Measurements from ENCODE around the gene FCMR.

The FCMR gene

DNA sequence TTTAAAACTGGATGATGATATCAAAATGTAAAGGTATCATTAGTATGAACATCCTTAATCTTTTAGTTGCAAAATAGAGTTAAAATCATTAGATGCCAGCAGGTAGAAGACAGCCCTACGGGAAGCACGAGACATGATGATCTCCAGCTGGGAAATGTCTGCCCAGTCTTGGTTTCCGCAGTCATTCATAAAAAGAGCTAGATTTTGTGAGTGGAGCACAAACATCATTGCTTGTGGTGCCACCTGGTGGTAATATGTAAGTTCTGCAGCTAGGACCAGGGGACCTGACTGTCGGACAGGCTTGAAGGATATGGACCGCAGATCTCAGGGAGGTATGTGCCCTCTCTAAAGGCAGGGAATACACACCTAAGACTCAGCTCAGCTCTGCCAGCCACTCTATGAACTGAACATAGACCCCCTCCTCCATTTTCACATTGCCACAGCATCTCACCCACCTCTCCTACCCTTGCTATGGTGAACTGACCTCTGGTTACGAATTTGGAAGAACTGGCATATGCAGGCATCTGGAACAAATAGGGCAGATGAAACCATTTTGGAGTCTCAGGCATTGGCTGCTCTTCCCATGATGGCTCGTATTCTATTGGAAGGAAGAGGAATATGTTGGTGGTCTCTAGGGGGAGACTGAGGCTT lies 9.2 kb downstream of the FCMR start:
- Histone ChIP-seq H2AFZ (ENCODE audit: low read length) (no peak overlapping the region), H4K20me1 (ENCODE audit: insufficient read depth, low read length) (no peaks in the 10 kb centered on the region), H3F3A (ENCODE audit: insufficient read depth, low read length) (peaks cover 9% of the 10 kb centered on the region), H3K27ac (ENCODE audit: low read length) (no peak overlapping the region), H3K79me2 (ENCODE audit: low read length) (peaks cover 52% of the 10 kb centered on the region), H3K27me3 (replicated peaks; ENCODE audit: insufficient read depth, low read length) (no peaks in the 10 kb centered on the region), H3K4me2 (ENCODE audit: low read depth, low read length) (no peak overlapping the region), H3K9me3 (replicated peaks; ENCODE audit: insufficient read depth, low read length) (no peaks in the 10 kb centered on the region), H3K9me2 (replicated peaks; ENCODE audit: insufficient read depth, low read length) (no peaks in the 10 kb centered on the region), H3K4me3 (ENCODE audit: low read length) (no peak overlapping the region), H3K36me3 (replicated peaks; ENCODE audit: insufficient read depth, low read length) (peaks cover 5% of the 10 kb centered on the region; the same call in 1 of the 2 replicates), H3K4me1 (ENCODE audit: low read length) (peaks cover 12% of the 10 kb centered on the region), H3K9ac (ENCODE audit: low read length) (no peak overlapping the region)
- DNase-seq, result peak; percentile 88
- TF ChIP-seq, protein P1, sequence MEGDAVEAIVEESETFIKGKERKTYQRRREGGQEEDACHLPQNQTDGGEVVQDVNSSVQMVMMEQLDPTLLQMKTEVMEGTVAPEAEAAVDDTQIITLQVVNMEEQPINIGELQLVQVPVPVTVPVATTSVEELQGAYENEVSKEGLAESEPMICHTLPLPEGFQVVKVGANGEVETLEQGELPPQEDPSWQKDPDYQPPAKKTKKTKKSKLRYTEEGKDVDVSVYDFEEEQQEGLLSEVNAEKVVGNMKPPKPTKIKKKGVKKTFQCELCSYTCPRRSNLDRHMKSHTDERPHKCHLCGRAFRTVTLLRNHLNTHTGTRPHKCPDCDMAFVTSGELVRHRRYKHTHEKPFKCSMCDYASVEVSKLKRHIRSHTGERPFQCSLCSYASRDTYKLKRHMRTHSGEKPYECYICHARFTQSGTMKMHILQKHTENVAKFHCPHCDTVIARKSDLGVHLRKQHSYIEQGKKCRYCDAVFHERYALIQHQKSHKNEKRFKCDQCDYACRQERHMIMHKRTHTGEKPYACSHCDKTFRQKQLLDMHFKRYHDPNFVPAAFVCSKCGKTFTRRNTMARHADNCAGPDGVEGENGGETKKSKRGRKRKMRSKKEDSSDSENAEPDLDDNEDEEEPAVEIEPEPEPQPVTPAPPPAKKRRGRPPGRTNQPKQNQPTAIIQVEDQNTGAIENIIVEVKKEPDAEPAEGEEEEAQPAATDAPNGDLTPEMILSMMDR (IDR thresholded peaks at IDR 0.05; ENCODE audit: low read length), result peak; percentile 93
- TF ChIP-seq EZH2phosphoT487 (IDR thresholded peaks at IDR 0.05; ENCODE audit: low read length), result no peak
- TF ChIP-seq EZH2 (optimal IDR thresholded peaks at IDR 0.05; ENCODE audit: low read depth, low read length), result no peak

DNA sequence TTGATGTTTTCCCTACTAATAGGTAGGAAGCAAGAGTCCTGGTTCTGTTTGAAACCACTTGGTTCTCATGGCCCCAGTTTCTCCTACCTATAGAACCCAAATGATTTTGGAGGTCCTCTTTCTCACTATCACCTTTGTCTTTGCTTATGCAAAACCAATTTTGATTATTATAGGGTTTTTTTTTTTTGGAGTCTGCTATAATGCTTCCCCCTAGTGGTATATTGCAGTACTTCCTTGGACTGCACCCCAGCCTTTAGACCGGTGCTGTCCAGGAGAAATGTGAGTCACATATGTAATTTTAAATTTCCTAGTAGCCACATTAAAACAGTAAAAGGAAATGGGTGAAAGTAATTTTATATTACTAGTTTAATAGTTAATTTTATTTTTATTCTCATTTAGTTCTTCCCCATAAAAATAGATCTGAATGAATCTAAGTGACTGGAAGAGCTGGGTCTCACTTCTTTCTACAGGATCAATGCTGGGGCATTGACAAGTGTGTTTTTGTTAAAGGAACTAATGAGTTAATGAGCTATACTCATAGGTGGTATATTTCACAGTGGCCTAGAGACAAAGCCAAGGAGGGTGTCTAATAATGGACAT lies 10.6 kb downstream of the FCMR start:
- DNase-seq, result peak; percentile 42

DNA sequence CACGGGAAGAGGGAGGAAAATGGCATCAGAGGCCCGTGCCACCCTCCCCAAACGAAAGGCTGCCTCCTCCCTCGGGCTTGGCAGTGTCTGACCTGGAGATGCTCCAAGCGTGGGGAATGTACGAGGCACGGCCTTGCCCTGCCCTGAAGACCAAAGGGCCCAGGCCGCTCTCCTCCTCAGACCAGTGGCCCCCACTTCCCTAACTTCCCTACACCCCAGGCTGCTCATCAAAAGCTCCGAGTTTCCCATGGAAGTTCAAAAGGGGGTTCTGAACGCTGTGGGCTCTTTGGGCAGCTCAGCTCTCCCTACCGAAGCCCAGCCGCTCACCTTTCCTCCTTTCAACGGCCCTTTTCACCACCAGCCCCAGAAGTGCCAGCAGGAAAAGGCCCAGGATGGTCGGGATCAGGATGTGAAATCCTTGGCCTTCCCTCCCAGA lies 11.8 kb downstream of the FCMR start:
- H3K4me1 ChIP-seq (ENCODE audit: low read length), result peaks cover 8% of the 10 kb centered on the region
- no peaks in the 10 kb centered on the region for H3K9me3 ChIP-seq (replicated peaks; ENCODE audit: insufficient read depth, low read length)
- no peaks in the 10 kb centered on the region for H4K20me1 ChIP-seq (ENCODE audit: insufficient read depth, low read length)
- DNase-seq, result no peak
- no peak overlapping the region for H2AFZ ChIP-seq (ENCODE audit: low read length)
- H3K9ac ChIP-seq (ENCODE audit: low read length), result no peak overlapping the region
- H3F3A ChIP-seq (ENCODE audit: insufficient read depth, low read length), result peaks cover 9% of the 10 kb centered on the region
- H3K4me2 ChIP-seq (ENCODE audit: low read depth, low read length), result no peak overlapping the region
- H3K4me3 ChIP-seq (ENCODE audit: low read length), result no peak overlapping the region
- no peaks in the 10 kb centered on the region for H3K27me3 ChIP-seq (replicated peaks; ENCODE audit: insufficient read depth, low read length)
- peaks cover 25% of the 10 kb centered on the region for H3K79me2 ChIP-seq (ENCODE audit: low read length)
- H3K36me3 ChIP-seq (replicated peaks; ENCODE audit: insufficient read depth, low read length), result peaks cover 5% of the 10 kb centered on the region; the same call in 1 of the 2 replicates
- no peaks in the 10 kb centered on the region for H3K9me2 ChIP-seq (replicated peaks; ENCODE audit: insufficient read depth, low read length)
- TF ChIP-seq EZH2phosphoT487 (IDR thresholded peaks at IDR 0.05; ENCODE audit: low read length) (no peak), EZH2 (optimal IDR thresholded peaks at IDR 0.05; ENCODE audit: low read depth, low read length) (no peak)
- TF ChIP-seq, protein P1 (IDR thresholded peaks at IDR 0.05; ENCODE audit: low read length), result no peak
- no peak overlapping the region for H3K27ac ChIP-seq (ENCODE audit: low read length)

More for the DNA sequence above, 10.6 kb downstream of the FCMR start:
- Histone ChIP-seq H3K9ac (ENCODE audit: low read length) (no peak overlapping the region), H3F3A (ENCODE audit: insufficient read depth, low read length) (peaks cover 9% of the 10 kb centered on the region), H3K4me2 (ENCODE audit: low read depth, low read length) (no peak overlapping the region), H3K4me3 (ENCODE audit: low read length) (no peak overlapping the region), H3K27ac (ENCODE audit: low read length) (no peak overlapping the region), H3K4me1 (ENCODE audit: low read length) (peaks cover 8% of the 10 kb centered on the region), H3K9me2 (replicated peaks; ENCODE audit: insufficient read depth, low read length) (no peaks in the 10 kb centered on the region), H3K9me3 (replicated peaks; ENCODE audit: insufficient read depth, low read length) (no peaks in the 10 kb centered on the region), H3K27me3 (replicated peaks; ENCODE audit: insufficient read depth, low read length) (no peaks in the 10 kb centered on the region), H3K79me2 (ENCODE audit: low read length) (peaks cover 38% of the 10 kb centered on the region), H2AFZ (ENCODE audit: low read length) (no peak overlapping the region), H4K20me1 (ENCODE audit: insufficient read depth, low read length) (no peaks in the 10 kb centered on the region), H3K36me3 (replicated peaks; ENCODE audit: insufficient read depth, low read length) (peaks cover 5% of the 10 kb centered on the region; the same call in 1 of the 2 replicates)
- TF ChIP-seq EZH2phosphoT487 (IDR thresholded peaks at IDR 0.05; ENCODE audit: low read length) (no peak), EZH2 (optimal IDR thresholded peaks at IDR 0.05; ENCODE audit: low read depth, low read length) (no peak)
- TF ChIP-seq, protein P1 (IDR thresholded peaks at IDR 0.05; ENCODE audit: low read length), result peak; percentile 92
